HG03159 (cell line): Measurements from ENCODE around the gene TNFRSF18.
"Not testable (repeated sequence)": the region's sequence is repeated elsewhere in the genome, so short reads cannot be mapped to it uniquely, and the experiment has no call there.

ENCODE experiments used
- ATAC-seq: cut with Tn5 transposase; IDR thresholded peaks from one replicate; pipeline ENCODE4 v1.9.1; 2021; ENCODE audit warnings: mild to moderate bottlenecking, moderate library complexity; ENCODE audit not compliant: unreplicated experiment

Gene TNFRSF18

GRCh38 chr1:1199141-1199960 is 7.0 kb downstream of the TNFRSF18 start:
- ATAC-seq: no peak

- ATAC-seq: no peak
Measured at GRCh38 chr1:1198423-1199140, 7.8 kb downstream of the TNFRSF18 start.

- ATAC-seq: no peak
Measured at GRCh38 chr1:1197551-1198422, 8.6 kb downstream of the TNFRSF18 start.

GRCh38 chr1:1197188-1197500 is 9.2 kb downstream of the TNFRSF18 start:
- ATAC-seq: no peak

- ATAC-seq: no peak
Measured at GRCh38 chr1:1196431-1197187, 9.8 kb downstream of the TNFRSF18 start.

GRCh38 chr1:1195726-1196125 is 10.7 kb downstream of the TNFRSF18 start:
- not testable (repeated sequence) for ATAC-seq

- no peak for ATAC-seq
Measured at GRCh38 chr1:1194723-1195122, 11.7 kb downstream of the TNFRSF18 start.

GRCh38 chr1:1191734-1192133 is 14.7 kb downstream of the TNFRSF18 start:
- ATAC-seq: no peak

GRCh38 chr1:1189111-1189510 is 17.3 kb downstream of the TNFRSF18 start:
- ATAC-seq: no peak

GRCh38 chr1:1187938-1188337 is 18.5 kb downstream of the TNFRSF18 start:
- ATAC-seq: no peak

GRCh38 chr1:1185101-1185765 is 21.2 kb downstream of the TNFRSF18 start:
- ATAC-seq: no peak

GRCh38 chr1:1183833-1184775 is 22.3 kb downstream of the TNFRSF18 start:
- no peak for ATAC-seq

- ATAC-seq: no peak
Measured at GRCh38 chr1:1183221-1183747, 23.1 kb downstream of the TNFRSF18 start.

GRCh38 chr1:1182491-1183220 is 23.7 kb downstream of the TNFRSF18 start:
- no peak for ATAC-seq

GRCh38 chr1:1181938-1182410 is 24.4 kb downstream of the TNFRSF18 start:
- ATAC-seq: no peak

GRCh38 chr1:1181129-1181937 is 25.1 kb downstream of the TNFRSF18 start:
- ATAC-seq: no peak
